Activated CD4-positive, alpha-beta T cell treated with anti-CD3 and anti-CD28 coated beads, Interleukin-2, amount 50 U/mL, for 4 hours (primary cell): ENCODE measurements around the gene AMMECR1.

ENCODE experiments used
- DNase-seq, 2 experiments: peaks; one replicate each; pipeline ENCODE4 v3.0.0-alpha.2; 2020

Gene AMMECR1

DNA sequence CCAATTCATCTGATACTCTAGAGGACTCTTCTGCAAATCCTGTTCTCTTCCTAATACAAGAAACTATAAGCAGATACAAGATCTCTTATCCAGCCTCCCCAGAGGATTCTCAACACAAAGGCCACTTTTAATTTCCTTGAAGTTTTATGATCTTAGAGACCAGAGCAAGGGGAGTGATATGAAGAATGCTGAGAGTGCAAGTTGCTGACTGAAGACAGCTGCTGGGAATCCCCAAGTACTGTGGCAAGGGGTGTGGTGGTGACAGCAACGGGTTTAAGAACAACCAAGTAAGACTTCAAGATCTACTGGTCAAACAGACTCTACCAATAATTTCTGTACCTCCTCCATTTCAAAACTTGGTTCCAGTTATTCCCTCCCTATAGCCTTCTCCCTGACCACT lies 7.0 kb downstream of the AMMECR1 start:
- DNase-seq, result peak; percentile 13 to 25

DNA sequence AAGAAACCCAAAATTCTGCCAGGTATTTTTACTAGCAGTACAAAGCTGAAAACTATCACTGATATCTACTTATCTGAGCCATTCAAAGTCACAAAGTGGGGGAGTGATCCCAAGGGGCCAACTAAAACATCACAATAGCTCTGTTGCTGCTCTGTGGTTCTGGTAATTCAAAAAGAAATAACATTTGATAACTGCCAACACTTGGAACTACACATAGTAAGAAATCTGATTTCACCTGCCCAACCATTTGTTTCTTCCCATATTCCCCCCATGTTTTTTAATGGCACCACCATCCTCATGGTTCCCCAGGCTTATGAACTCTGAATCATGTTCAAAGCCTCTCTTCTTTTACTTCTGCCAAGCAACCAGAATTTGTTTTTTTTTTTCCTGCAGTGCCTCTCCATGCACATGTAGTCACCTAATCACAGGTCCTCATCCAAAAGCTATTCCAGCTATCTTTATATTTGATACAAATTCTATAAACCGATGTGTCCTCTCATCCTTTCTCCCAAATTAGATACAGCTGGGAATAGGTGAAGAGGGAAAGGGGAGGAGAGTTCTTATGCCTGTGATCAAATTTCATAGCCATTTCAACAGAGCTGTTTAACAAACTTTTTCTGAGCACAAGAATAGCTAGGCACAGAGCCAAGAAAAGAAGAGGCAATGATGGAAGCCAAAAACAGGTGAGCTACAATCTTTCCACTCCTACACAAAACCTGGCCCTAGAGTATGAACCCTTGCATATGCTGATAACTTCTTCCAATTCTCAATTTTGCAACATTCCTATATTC lies 7.7 kb downstream of the AMMECR1 start:
- no peak for DNase-seq

DNA sequence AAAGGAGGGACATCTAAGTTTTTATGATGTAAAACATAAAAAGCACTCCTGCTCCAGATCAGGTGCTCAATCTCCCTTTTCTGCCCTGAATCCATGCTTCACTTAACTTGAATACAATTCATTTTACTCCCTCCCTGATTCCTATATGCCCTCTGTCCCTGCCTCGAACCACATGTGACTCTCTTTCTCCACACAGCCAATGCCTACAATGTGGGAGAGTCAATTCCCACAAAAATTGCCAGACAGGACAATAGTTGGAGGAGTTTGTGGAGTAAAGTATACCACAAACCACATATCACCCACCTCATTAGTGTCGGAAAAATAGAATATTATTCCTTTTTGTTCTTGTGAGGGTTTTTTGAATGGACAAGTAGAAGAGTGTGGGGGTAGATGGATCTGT lies 9.7 kb downstream of the AMMECR1 start:
- no peak for DNase-seq

DNA sequence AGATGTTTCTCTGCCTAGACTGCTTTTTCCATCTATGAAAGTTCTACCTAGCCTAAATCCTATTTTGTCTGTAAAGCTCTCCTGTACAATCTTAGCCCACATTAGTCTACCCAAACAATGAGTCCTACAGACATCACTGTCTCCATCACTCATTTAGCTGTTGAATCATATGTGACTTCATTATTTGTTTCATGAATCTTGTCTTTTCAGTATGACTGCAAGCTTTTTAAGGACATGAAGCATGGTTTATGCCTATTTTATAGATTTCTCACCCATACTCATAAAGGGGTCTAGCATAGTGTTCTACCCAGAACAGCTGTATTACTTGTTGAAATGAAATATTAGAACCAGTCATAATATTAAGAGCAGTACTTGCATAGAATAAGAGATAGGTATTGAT lies 13.0 kb downstream of the AMMECR1 start:
- DNase-seq, result no peak

DNA sequence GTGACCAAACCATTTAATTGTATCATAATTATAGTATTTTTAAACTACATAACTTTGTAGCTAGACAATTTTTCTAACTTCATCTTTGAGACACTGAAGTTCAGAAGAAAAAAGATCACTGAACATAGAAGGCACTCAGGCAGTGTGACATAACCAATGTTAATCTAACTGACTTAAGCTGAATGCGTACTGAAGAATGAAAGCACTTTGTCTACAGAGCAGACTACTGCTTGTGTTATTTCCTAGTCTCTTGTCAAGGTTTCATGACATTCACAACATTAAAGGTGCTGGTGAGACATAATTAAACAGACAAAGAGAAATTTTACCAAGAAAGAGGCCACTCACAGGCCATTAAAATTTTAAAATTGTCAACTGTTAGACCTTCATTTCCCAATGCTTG lies 13.5 kb downstream of the AMMECR1 start:
- no peak for DNase-seq

DNA sequence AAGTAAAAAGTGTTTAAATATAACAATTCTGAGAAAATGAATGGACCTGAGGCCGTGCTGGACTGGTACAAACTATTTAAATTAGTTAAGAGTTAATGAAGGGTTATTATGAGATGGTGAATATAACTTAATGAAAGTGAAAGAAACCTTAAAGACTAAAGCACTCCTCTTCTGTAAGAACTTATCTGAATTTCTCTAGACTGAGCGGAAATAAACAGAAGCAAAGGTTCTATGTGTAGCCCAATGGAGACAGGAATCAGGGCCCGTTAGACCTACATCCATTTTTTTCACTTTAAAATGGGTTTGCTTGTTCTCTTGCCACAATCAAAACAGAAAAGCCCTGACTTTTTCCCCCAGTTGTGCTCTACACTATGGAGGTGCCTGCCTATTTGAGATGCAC lies 14.9 kb downstream of the AMMECR1 start:
- DNase-seq, result no peak

DNA sequence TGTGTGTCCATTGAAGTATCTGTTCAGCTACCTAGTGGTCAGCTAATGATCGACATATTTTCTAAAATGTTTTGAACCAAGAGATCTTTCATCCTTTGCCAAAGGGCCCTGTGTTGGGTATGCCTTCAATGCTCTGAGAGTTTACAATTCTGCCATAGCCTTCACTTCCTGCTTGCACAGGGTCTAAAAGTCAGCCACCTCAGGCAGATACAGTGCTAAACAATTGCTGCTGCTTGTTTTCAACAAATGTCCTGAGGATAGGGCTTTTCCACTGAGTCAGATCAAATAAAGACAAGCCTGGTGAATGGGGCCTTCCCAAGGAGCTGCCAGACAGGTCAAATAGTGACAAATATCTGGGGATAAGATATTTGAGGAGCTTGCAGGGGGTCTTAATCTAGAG lies 16.7 kb downstream of the AMMECR1 start:
- DNase-seq, result no peak

DNA sequence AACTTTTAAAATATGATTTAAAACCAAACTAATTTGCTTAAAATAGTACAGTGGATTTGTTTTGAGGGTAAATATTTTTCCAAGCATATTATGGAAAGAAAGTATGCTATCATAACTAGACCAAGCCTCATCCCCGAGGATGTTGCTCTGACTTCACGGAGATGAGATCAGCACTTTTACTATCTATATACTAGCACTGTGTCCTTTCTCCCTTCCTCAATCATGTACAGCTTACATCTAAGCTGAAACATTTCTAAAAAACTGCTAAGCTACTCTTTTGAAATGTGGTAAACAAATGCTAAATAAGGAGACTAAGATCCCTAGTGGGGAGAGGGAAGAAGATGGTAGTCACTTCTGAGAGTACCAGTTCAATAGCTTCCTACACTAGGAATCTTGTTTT lies 23.8 kb downstream of the AMMECR1 start:
- no peak for DNase-seq

DNA sequence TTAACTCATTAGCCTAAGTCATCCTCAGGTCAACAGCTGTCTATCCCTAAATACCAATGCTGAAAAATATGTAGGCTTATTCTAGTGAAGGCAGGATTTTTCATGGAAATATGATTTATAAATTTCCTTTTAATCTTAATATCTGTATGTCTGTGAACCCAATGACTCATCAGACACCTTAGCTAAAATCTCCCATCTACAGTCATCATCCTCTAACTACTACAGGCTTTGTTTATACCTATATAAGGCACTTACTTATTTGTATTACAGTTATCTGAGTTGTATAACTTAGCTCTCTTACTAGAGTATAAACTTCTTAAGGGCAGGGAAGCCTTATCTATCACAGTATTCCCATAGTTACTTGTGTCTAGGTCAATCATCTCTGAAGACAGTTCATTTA lies 24.2 kb downstream of the AMMECR1 start:
- DNase-seq, result no peak

DNA sequence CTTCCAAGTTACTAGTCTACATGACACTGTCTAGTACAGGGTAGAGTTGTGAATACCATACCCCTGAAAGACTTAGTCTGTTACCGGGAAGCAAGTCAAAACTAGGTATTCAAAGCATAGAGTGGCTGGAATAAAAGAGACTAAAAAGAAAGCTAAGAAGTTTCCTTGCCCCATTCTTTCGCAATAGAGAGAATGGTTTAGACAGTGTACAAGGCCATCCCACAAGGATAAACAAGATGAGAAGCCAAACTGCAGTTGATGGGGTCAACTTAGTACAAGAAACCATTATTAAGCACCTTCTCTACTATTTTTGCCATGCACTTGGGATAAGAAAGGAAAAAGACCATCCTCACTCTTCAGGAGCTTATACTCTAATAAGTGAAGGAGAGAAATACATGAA lies 30.3 kb downstream of the AMMECR1 start:
- DNase-seq, result no peak

DNA sequence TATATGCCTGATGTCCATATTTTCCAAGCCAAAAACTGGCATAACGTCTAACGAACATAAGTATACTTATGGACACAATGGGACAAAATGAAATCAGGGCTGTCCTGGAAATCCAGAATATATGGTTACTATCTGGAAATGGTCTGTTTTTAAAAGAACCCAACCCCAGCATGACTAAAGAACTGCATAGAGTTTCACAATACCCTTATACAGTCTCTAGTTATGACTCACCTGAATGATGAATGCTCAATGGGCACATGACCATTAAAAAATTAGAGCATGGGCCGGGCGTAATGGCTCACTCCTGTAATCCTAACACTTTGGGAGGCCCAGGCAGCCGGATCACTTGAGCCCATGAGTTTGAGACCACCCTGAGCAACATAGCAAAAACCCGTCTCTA lies 31.8 kb downstream of the AMMECR1 start:
- DNase-seq, result no peak

DNA sequence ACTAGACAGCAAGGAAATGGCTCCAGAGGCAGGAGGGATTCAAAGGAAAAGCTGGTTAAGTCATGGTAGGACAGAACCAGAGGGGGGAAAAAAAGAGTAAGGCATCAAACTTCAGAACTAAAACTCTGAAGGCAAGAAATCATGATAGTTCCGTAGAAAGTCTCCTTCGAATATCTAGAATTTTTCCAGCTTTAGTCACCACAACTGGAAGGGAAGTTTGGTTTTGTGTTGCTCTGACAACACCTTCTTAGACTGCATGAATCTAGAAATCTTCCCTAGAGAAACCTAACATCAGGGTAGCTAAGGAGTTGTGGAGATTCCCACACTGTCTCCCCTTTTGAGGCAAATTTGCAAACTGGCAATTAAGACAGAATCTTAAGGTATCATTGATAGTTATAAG lies 33.7 kb downstream of the AMMECR1 start:
- DNase-seq, result no peak

DNA sequence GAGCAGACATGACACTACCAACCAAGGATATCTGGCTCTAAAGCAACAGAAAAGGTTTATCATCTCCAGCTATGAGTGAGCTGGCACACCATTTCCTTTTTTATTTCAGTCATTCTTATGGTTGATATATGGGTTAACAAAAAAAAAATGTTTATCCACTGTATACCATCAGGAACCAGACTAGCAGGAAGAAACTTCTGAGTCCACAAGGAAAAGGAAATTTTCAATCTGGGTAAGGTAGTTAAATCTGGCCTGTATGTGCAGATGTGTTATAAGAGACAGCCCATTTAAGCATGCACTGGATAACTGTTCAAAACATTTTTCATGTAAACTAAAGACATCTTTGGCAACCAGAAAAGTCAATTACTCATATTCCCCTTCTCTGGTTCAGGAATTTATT lies 35.0 kb downstream of the AMMECR1 start:
- DNase-seq, result no peak

DNA sequence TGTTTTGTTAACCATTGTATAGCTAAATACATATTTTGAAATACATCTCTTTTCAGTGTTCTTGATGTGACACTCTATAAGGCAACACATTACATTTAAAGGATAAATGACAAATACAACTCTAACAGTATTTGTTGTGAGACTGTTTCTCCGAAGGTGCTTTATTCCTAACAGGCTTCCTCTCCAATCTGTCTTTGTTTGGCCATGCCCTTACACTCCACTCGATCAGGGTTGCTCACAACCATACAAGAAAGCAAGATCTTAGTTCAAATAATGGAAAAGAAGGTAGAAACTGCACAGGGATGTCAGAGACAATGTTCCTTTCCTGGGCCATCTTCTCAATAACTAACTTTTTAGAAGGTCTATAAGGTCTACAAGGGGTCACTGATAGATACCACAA lies 36.5 kb downstream of the AMMECR1 start:
- DNase-seq, result no peak

DNA sequence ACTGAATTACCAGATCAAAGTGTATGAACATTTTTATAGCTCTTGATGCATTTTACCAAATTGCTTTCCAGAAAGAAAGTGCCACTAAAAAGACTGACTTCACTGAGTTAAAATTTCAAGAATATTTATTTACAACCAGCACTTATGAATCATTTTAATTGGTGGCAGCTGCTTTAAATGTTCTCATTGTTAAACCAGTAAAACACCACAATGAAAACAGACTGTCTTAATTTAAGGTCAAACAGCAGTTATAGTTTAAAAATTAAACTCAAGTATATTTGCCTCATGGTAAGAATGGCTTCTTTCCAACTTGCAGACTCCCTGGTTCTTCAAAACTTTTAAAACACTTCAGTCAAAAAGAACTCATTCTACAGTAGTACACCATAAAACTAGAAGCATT lies 36.9 kb downstream of the AMMECR1 start:
- DNase-seq, result no peak

DNA sequence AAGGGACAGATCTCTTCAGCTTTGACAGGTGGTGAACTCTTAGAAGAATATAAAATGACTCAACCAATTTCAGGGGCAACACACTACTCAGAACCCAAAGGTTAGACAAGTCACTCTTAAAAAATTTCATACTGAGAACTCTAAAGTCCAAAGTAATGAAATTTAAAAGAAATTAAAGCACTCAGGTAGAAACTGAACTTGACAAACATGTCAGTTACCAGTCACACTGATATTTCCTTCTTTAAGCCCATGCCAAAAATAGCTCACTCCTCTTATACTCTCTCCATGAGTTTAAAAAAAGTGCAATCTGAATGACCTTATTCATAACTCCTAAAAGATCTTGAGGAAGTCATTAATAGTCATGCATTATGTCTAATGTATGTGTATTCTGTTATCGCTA lies 40.3 kb downstream of the AMMECR1 start:
- DNase-seq, result no peak

DNA sequence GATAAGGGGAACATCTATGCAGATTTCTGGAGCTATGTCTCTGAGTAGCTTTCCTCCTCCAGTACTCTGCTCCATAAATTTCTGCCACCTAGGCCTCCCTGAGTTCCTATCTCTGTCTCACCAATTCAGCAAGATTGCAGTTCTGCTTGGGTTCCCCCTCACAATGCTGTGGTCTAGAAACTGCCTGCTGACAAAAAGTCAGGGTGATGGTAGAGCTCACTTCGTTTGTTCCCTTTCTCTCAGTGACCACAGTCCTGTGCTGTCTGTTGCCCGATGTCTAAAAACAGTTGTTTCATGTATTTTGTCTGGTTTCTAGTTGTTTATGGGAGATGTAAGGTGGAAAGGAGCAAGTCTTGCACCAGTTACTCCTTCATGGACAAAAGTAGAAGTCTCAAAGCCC lies 41.1 kb downstream of the AMMECR1 start:
- no peak for DNase-seq

DNA sequence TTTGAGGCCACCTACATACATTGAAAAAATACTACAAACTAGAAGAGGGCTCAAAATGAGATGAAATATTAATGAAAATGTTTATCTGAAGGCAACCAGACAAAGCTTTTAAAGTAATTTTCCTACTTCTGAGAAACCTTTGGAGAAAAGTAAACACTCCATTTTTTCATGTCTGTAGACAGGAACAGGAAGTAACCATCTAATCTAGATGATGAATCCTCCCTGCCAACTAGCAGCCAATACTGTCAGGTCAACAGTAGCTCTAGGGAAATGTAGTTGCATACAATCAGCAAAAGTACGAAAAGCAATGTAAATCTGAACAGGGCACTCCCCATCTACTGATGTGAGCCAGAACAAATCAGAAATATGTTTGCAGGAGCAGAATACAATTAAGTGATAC lies 49.0 kb downstream of the AMMECR1 start:
- no peak for DNase-seq

DNA sequence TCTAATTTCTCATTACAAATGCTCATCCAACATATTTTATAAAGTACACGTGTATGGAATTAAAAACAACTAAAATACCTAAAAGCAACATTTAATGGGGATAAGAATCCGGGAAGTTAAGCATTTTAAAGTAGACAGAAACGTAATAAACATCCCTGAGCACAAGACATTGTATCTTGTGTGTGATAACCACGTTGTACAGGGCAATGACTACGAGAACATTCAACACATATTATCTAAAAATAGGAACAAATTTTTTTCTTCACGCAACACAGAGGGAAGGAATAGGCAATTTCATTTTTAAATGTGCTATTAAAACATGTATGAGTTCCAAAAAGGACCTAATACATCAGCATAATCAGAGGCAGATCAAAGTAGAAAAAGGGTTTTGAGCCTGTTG lies 49.5 kb downstream of the AMMECR1 start:
- DNase-seq, result no peak

DNA sequence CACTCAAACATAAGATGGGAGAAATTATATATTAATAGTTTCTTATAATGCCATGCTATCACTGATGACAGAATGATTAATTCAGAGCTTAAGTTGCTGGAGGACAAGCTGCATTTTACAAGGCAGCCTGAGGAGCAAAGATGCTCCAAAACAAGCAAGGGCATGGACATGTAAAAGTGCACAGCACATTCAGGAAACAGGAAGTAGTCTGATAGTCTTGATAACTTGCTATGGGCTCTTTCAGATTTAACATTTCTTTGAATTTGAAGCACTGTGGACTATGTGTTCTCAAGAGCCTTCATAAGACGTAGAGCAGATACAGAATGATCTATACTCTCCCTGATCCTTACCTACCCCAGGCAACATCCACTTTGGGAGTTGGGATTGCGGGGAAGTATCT lies 50.0 kb downstream of the AMMECR1 start:
- no peak for DNase-seq

DNA sequence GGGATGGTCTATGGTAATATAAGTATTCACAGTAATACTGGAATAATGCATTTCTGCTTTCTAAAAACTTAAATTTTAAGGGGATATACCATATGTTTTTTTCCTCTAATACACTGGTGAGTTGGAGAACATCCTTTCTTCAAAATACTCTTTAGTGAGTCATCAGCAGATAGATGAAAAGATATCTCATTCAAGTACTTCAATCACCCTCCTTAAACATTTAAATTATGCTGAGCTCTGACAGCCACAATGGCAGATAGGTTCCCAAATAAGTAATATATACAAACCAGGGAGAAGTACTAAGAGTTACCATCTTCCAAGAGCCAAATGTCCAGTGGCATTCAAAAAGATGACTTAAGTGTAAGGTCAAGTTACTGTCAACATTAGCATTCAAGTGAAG lies 52.2 kb downstream of the AMMECR1 start:
- DNase-seq, result no peak

DNA sequence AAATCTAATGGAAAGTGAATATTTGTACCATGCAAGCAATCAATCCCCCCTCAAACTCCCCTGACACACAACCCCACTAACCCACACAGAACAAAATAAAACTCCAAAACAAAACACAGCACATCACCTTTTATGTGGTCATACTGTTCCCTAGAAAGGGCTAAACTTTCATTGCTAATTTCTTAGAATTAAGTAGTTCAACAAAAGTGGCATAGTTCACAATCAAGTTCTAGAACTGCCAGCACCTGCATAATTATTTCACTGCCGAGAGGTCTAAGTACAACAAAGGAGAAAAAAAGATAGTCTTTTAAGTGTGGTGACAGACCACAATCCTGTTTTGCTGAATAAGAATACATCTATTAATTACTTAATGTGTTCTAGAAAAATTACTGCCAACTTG lies 58.8 kb downstream of the AMMECR1 start:
- DNase-seq, result no peak

DNA sequence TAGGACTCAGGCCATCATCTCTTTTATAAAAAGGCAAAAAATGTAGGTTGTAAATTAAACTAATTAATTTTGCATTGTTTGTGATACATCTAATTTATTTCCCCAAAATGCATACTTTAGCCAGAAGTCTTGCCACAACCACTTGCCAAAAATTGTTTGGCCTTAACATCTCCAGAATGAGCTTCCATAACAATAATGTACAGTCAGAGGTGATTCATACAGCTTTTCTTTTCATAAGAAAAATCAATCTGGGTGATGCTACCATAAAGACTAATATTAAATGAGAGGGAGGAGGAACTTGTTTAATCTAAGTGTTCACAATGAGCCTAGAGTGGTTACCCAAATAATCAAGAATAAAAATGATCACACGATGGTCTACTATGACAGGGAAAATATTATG lies 59.3 kb downstream of the AMMECR1 start:
- DNase-seq, result no peak

DNA sequence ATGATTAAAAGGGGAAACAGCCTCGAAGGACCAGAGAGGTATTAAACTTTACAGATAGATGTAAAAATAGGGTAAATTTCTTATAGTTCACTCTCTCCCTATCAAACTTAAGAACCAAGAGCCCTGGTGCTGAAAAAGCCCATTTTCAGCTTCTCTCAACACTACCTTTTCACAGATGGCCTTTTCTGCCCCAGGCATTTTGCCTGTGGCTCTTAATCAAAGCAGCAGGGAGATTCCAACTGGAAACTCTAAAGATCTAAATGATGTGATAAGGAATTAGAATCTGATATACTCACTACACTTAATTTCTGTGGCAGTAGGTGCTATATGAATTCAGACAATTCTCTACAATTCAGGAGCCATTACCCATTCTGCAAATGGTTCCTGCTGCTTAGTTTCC lies 60.0 kb downstream of the AMMECR1 start:
- no peak for DNase-seq

DNA sequence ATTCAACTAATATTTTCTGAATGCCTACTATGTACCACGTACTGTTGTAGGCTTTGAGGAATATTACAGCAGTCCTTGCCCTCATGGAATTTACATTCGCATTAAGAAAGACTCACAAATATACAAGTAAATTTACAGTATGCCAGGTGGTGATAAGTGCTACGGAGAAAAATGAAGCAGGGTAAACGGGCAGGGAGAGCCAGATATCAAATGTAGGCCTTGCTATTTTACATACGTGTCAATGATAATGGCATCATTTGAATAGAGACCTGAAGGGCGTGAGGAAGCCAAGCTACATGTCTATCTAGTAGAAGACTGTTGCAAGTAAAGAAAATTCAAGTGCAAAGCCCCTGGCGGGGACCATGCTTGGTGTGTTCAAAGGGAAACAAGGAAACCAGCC lies 65.2 kb downstream of the AMMECR1 start:
- DNase-seq, result no peak

DNA sequence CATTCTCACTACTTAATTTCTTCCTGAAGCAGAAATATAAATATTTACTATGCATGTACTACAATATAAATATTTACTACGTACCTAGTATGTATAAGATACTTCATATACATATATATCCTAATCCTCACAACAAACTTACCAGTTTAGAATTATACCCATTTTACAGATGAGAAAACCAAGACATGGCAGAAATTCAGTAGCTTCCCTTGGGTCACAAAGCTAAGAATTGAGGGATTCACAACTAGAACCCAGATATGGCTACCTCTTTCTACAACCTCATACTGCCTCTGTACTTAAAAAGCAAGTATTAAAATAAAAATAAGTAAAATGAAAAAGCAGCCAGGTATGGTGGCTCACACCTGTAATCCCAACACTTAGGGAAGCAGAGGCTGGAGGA lies 65.9 kb downstream of the AMMECR1 start:
- no peak for DNase-seq
